ENCODE data around the gene CHD6. TPM values are rescaled to one million over a fixed set of nuclear protein-coding genes. Genes with fewer than 3 reads are reported as not detected.

Gene CHD6
- total and polyA plus RNA-seq, 2 experiments from 2014 or later, result 41.0 to 158 TPM

DNA sequence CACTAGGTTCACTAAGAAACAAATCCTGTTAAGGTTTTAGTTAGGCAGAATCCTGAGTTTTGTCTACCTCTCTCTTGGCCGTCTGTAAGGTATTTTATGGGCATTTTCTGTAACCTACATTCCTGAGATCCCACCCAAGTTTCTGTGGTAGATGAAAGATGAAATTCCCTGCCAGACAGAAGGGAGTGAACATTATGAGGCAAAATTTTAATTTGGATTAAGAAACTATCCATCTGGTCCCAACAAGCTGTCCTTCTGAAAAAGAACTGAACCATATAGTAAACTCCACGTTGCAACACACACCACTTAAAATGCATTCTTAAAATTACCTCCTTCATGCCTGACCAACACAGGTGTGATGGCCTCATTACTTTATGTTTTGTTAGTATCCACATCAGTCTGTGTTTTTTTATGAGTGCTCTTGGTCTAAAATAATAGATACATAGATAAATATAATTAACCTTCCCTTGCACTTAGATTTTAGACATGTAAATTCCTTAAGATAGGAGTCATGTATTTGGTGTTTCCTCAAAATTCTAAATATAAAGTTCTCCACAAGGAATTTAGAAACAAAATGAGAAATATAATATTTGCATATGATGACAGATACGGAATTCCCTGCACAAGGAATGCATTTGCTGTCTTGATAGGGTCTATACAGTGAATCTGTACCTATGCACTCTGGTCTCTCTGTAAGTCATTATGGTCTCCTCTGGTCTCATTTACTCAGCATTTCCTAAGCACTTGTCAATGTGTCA, 86.5 kb downstream of the CHD6 start:
- no peak overlapping the region for H3K4me3 Mint-ChIP-seq
- no peak overlapping the region for H3K4me3 ChIP-seq
- H3K36me3 ChIP-seq (ENCODE audit: insufficient read depth), result no peaks in the 10 kb centered on the region; the same call in 1 of the 2 replicates
- no peak overlapping the region for H2AFZ ChIP-seq
- H3K36me3 Mint-ChIP-seq (ENCODE audit: low read depth), result peaks cover 10% of the 10 kb centered on the region; the same call in 2 of the 3 replicates
- H3K27me3 ChIP-seq (ENCODE audit: insufficient read depth), result no peaks in the 10 kb centered on the region
- no peaks in the 10 kb centered on the region for H3K9me2 ChIP-seq (ENCODE audit: insufficient read depth)
- H3K79me2 ChIP-seq (replicated peaks; ENCODE audit: insufficient read depth), result peaks cover 75% of the 10 kb centered on the region
- TF ChIP-seq POLR2AphosphoS5 (IDR thresholded peaks at IDR 0.05; ENCODE audit: low read depth) (no peak), EZH2phosphoT487 (IDR thresholded peaks at IDR 0.05; ENCODE audit: unreplicated experiment) (no peak), STAT1 (IDR thresholded peaks at IDR 0.05; ENCODE audit: unreplicated experiment) (no peak), ZNF462 (CRISPR knock-in tag; IDR thresholded peaks at IDR 0.05) (no peak), CREB1 (CRISPR knock-in tag; IDR thresholded peaks at IDR 0.05; ENCODE audit: low read depth) (no peak), EZH2 (IDR thresholded peaks at IDR 0.05; ENCODE audit: low read depth, unreplicated experiment) (no peak), CTCF (conservative IDR thresholded peaks at IDR 0.05; ENCODE audit: low read depth in 2 of 2) (no peak)
- TF ChIP-seq, protein P1, sequence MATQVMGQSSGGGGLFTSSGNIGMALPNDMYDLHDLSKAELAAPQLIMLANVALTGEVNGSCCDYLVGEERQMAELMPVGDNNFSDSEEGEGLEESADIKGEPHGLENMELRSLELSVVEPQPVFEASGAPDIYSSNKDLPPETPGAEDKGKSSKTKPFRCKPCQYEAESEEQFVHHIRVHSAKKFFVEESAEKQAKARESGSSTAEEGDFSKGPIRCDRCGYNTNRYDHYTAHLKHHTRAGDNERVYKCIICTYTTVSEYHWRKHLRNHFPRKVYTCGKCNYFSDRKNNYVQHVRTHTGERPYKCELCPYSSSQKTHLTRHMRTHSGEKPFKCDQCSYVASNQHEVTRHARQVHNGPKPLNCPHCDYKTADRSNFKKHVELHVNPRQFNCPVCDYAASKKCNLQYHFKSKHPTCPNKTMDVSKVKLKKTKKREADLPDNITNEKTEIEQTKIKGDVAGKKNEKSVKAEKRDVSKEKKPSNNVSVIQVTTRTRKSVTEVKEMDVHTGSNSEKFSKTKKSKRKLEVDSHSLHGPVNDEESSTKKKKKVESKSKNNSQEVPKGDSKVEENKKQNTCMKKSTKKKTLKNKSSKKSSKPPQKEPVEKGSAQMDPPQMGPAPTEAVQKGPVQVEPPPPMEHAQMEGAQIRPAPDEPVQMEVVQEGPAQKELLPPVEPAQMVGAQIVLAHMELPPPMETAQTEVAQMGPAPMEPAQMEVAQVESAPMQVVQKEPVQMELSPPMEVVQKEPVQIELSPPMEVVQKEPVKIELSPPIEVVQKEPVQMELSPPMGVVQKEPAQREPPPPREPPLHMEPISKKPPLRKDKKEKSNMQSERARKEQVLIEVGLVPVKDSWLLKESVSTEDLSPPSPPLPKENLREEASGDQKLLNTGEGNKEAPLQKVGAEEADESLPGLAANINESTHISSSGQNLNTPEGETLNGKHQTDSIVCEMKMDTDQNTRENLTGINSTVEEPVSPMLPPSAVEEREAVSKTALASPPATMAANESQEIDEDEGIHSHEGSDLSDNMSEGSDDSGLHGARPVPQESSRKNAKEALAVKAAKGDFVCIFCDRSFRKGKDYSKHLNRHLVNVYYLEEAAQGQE (IDR thresholded peaks at IDR 0.05; ENCODE audit: unreplicated experiment), result no peak
- H3K9me3 Mint-ChIP-seq, result no peaks in the 10 kb centered on the region
- no peaks in the 10 kb centered on the region for H3K4me1 ChIP-seq (ENCODE audit: insufficient read depth)
- H4K20me1 ChIP-seq (replicated peaks; ENCODE audit: insufficient read depth), result peaks cover 15% of the 10 kb centered on the region; the same call in 1 of the 2 replicates
- no peak overlapping the region for H3K27ac Mint-ChIP-seq
- no peak for DNase-seq (ENCODE audit: low spot score)
- H3K4me2 ChIP-seq, result no peak overlapping the region
- ATAC-seq, result no peak
- no peaks in the 10 kb centered on the region for H3F3A ChIP-seq (replicated peaks; ENCODE audit: low read depth)
- H3K27ac ChIP-seq (ENCODE audit: low read depth), result no peak overlapping the region
- H3K4me1 Mint-ChIP-seq, result peaks cover 4% of the 10 kb centered on the region; the same call in 2 of the 3 replicates
- H3K27me3 Mint-ChIP-seq (ENCODE audit: insufficient read depth, low read depth, poor library complexity), result peaks cover 2% of the 10 kb centered on the region
